MCF 10A (cell line): ENCODE data around the gene LOXL4. TPM values are rescaled to one million over a fixed set of nuclear protein-coding genes. Genes with fewer than 3 reads are reported as not detected.

Source experiments
- BruUV-seq: library from RNA; stranded (reverse); fragments of 400-500 nt; replicated peaks from 2 replicates; lab custom pipeline; 2021; lab: Mats Ljungman, UMichigan
- CTCF ChIA-PET: fragments of 300-600 bp; sonication (Branson Sonifier 250); formaldehyde crosslinking; extraction: SDS; loops from one replicate; lab custom pipeline; 2021; ENCODE audit warnings: antibody characterized with exemption, inconsistent platforms; lab: Yijun Ruan, JAX
- POLR2A ChIA-PET: fragments of 300-600, 350-650 bp; sonication (Branson Sonifier 250); formaldehyde crosslinking; extraction: SDS; loops from one replicate; lab custom pipeline; 2020; ENCODE audit warnings: antibody characterized with exemption, inconsistent platforms; lab: Yijun Ruan, JAX
- DNase-seq: peaks from one replicate; pipeline ENCODE4 v3.0.0-alpha.2; 2018; ENCODE audit not compliant: unreplicated experiment
- H3K27ac Mint-ChIP-seq: one replicate; pipeline ENCODE4 v1.8.0; 2022; ENCODE audit warnings: mild to moderate bottlenecking, low read depth, mixed read lengths; ENCODE audit not compliant: unreplicated experiment
- H3K27me3 Mint-ChIP-seq: one replicate; pipeline ENCODE4 v1.8.0; 2022; ENCODE audit warnings: mixed read lengths; ENCODE audit not compliant: insufficient read depth, unreplicated experiment
- H3K36me3 Mint-ChIP-seq: one replicate; pipeline ENCODE4 v1.8.0; 2022; ENCODE audit warnings: mild to moderate bottlenecking, moderate library complexity, mixed read lengths; ENCODE audit not compliant: insufficient read depth, unreplicated experiment
- H3K4me1 Mint-ChIP-seq: one replicate; pipeline ENCODE4 v1.8.0; 2022; ENCODE audit warnings: mixed read lengths; ENCODE audit not compliant: insufficient read depth, unreplicated experiment
- H3K4me3 Mint-ChIP-seq: one replicate; pipeline ENCODE4 v1.8.0; 2022; ENCODE audit warnings: mild to moderate bottlenecking, moderate library complexity, mixed read lengths; ENCODE audit not compliant: unreplicated experiment
- H3K9me3 Mint-ChIP-seq: one replicate; pipeline ENCODE4 v1.8.0; 2022; ENCODE audit warnings: mixed read lengths; ENCODE audit not compliant: unreplicated experiment
- CTCF ChIP-seq: fragments of 200-600 bp; IDR thresholded peaks from one replicate; pipeline ENCODE4 v1.8.0; 2022; ENCODE audit warnings: antibody characterized with exemption, mild to moderate bottlenecking; ENCODE audit not compliant: unreplicated experiment
- intact Hi-C: fragments of 100-400 bp; cut with micrococcal nuclease; formaldehyde crosslinking; loops from 2 replicates; pipeline ENCODE4 v1.14.1; 2022
- total RNA-seq: library from RNA; stranded (reverse); gene quantifications from 2 replicates; pipeline ENCODE4 v1.2.3, GENCODE V29; 2022

The LOXL4 gene
- total RNA-seq, 1 experiment from 2014 or later: not detected

- H3K27me3 Mint-ChIP-seq: no peaks in the 10 kb centered on the region
- peaks cover 6% of the 10 kb centered on the region for H3K4me1 Mint-ChIP-seq
- TF ChIP-seq CTCF: no peak
- peaks cover 12% of the 10 kb centered on the region for H3K36me3 Mint-ChIP-seq
- ChIA-PET CTCF (interaction anchor here (0.5 kb wide), 1 partner anchor 23 kb away, joined by 3 read pairs; no protein-coding TSS in a partner anchor), POLR2A (no interaction called here)
- no TSS peak for BruUV-seq
- H3K4me3 Mint-ChIP-seq: no peak overlapping the region
- intact Hi-C loops: loop anchor here (10.0 kb wide), 1 partner anchor 205 kb away; no protein-coding TSS in a partner anchor
- H3K9me3 Mint-ChIP-seq: no peaks in the 10 kb centered on the region
- H3K27ac Mint-ChIP-seq: no peak overlapping the region
- peak; percentile 32 for DNase-seq
Observed at GRCh38 chr10:98259606-98260315, 8.2 kb downstream of the LOXL4 start.

DNA sequence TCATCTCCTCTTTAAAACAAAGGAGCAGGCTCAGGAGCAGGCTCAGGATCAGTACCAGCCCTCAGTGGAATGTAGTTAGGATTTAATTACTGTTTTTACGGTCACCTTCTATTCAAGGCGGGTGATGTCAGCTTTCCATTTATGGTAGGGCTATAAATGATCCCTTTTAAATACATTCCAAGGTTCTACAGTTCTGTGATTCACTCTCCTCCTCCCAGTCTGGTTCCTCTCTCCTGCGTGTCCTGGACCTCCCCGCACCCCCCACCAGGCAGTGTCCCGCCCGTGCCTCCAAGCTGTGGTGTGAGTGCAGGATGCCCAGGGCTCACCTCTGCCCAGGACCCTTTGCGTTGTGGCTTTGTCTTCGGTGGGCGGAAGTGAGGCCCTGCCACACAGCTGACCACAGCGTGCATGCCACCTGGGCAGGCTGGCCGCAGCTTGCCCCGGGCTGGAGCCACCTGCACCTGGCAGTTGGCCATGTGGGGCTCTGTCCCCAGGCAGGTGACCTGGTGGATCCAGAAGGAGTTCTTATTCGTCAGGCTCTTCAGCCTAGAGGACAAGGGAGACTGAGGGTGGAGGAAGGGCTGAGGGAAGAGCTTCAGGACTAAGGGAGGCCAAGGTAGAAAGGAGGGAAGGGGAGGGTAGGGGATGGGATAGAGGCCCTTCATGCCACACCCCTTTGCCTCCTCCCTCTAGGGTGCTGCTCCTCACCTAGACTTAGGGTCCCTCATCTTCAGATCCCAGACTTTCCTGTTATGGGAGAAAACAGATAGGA lies 9.1 kb downstream of the LOXL4 start:
- Mint-ChIP-seq H3K36me3 (peaks cover 12% of the 10 kb centered on the region), H3K9me3 (no peaks in the 10 kb centered on the region), H3K27ac (peak overlapping the region; percentile 35), H3K4me1 (peaks cover under 1% of the 10 kb centered on the region), H3K4me3 (no peak overlapping the region), H3K27me3 (no peaks in the 10 kb centered on the region)
- ChIA-PET POLR2A (no interaction called here), CTCF (no interaction called here)
- no peak for TF ChIP-seq CTCF
- BruUV-seq: no TSS peak
- DNase-seq: no peak
- intact Hi-C loops: no loop called here

DNA sequence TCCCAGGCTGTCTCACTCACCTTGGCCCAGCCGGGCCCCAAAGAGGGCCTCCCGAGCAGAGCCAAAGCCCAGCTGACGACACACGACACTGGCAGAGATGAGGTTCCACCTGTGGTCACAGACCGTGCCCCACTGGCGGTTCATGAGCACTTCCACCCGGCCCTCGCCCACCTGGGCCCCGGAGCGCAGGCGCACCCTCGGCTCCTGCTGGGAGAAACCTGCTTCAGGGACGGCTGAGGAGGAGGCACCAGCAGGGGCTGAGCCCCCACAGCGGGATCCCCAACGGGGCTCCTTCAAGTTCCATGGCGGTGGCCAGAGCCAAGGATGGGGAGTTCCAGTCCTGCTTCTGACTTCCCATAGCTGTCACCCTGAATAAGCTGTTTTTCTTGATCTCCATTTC lies 10.0 kb downstream of the LOXL4 start:
- TF ChIP-seq CTCF: no peak
- Mint-ChIP-seq H3K27me3 (no peaks in the 10 kb centered on the region), H3K27ac (no peak overlapping the region), H3K36me3 (peaks cover 12% of the 10 kb centered on the region), H3K9me3 (no peaks in the 10 kb centered on the region), H3K4me3 (no peak overlapping the region), H3K4me1 (no peaks in the 10 kb centered on the region)
- no TSS peak for BruUV-seq
- DNase-seq: no peak
- intact Hi-C loops: no loop called here
- CTCF ChIA-PET: no interaction called here
- POLR2A ChIA-PET: no interaction called here

DNA sequence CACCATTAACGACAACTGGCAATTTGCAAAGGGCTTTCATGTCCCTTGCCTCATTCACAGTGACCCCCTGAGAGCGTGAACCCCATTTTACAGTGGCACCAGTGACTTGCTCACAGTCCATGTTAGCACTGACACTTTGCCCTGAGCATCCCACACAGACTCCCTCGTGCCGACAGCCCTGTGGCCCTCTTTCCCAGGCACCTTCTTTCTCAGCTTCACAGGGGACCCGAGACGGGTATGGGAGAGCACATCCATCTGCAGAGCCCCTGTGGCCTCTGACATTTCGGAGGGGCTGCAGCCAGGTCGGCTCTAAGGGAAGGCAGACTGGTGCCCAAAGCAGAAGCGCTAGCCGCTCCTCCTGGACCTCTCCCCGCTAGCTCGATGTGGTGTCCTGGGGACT lies 10.8 kb downstream of the LOXL4 start:
- no peak for TF ChIP-seq CTCF
- Mint-ChIP-seq H3K9me3 (no peaks in the 10 kb centered on the region), H3K27me3 (no peaks in the 10 kb centered on the region), H3K27ac (no peak overlapping the region), H3K4me3 (no peak overlapping the region), H3K36me3 (peaks cover 12% of the 10 kb centered on the region), H3K4me1 (no peaks in the 10 kb centered on the region)
- ChIA-PET POLR2A (interaction anchor here (1.7 kb wide), 1 partner anchor 11 kb away, joined by 3 read pairs; no protein-coding TSS in a partner anchor), CTCF (no interaction called here)
- no TSS peak for BruUV-seq
- intact Hi-C loops: no loop called here
- DNase-seq: no peak
